ENCODE results near the gene PEA15.

GRCh38 chr1:160225345-160225744 lies 20.2 kb downstream of the PEA15 start:
- no peak for TF ChIP-seq POLR2AphosphoS5 (IDR thresholded peaks at IDR 0.05)
- TF ChIP-seq CTCF (IDR thresholded peaks at IDR 0.05) = no peak

All from prostate gland (tissue), 2 donors.